AG09319 (cell line): ENCODE measurements around the gene MRPS30.
"Not testable (repeated sequence)": the region's sequence is repeated elsewhere in the genome, so short reads cannot be mapped to it uniquely, and the experiment has no call there.

Experiments
- DNase-seq: peaks from one replicate; pipeline ENCODE4 v3.0.0-alpha.2; 2010; ENCODE audit warnings: low read depth; ENCODE audit errors: extremely low read depth
- CTCF ChIP-seq: IDR thresholded peaks from 2 replicates; pipeline ENCODE4 v1.5.1; 2011; ENCODE audit warnings: low read depth, mild to moderate bottlenecking, inconsistent platforms, low read length, moderate library complexity

The MRPS30 gene

GRCh38 chr5:44808435-44809214, at the start of gene MRPS30:
Gene MRPS30 (plus strand): TSS chr5:44808947. CDS start chr5:44808963, 16 bp downstream.
- peak; percentile 47 for TF ChIP-seq CTCF
- DNase-seq, result peak; percentile 94

GRCh38 chr5:44769200-44769876, 39.4 kb upstream of the MRPS30 start:
- no peak for TF ChIP-seq CTCF
- no peak for DNase-seq

GRCh38 chr5:44769877-44770209, 38.9 kb upstream of the MRPS30 start:
- DNase-seq, result no peak
- TF ChIP-seq CTCF, result no peak

- TF ChIP-seq CTCF, result no peak
- DNase-seq, result no peak
Measured at GRCh38 chr5:44770780-44771717, 37.7 kb upstream of the MRPS30 start.

- DNase-seq, result not testable (repeated sequence)
Measured at GRCh38 chr5:44772397-44772796, 36.4 kb upstream of the MRPS30 start.

GRCh38 chr5:44774279-44774880, 34.4 kb upstream of the MRPS30 start:
- TF ChIP-seq CTCF, result peak; percentile 41
- peak; percentile 20 for DNase-seq

GRCh38 chr5:44779167-44779566, 29.6 kb upstream of the MRPS30 start:
- no peak for DNase-seq
- no peak for TF ChIP-seq CTCF
